Hypothalamus (tissue), 51 donors: ENCODE data around the gene ATP1A2.

Source experiments
- DNase-seq, 51 donors: peaks; one replicate each; lab custom pipeline; 2025; lab: John Stamatoyannopoulos, UW

The ATP1A2 gene

GRCh38 chr1:160115545-160116282 is at the start of gene ATP1A2:
TSS of gene ATP1A2 (plus strand) at chr1:160115759. CDS start at chr1:160115862, 103 bp downstream.
- DNase-seq = peak in 21 of 51 donors; percentile 14 to 76 (median 49)

- DNase-seq = peak in 7 of 51 donors; percentile 12 to 49 (median 34)
Measured at GRCh38 chr1:160066829-160067745, 48.5 kb upstream of the ATP1A2 start.

- DNase-seq = peak in 50 of 51 donors; percentile 24 to 97 (median 81)
Measured at GRCh38 chr1:160068225-160068624, 47.3 kb upstream of the ATP1A2 start.

- DNase-seq = peak in 8 of 51 donors; percentile 32 to 70 (median 48)
Measured at GRCh38 chr1:160069460-160070231, 45.9 kb upstream of the ATP1A2 start, which contains the start of gene KCNJ10. TSS of gene KCNJ10 (minus strand) at chr1:160070160. CDS start at chr1:160042532, 27,628 bp downstream.

GRCh38 chr1:160070243-160071163 is 45.1 kb upstream of the ATP1A2 start:
- DNase-seq = peak; percentile 49 to 96 (median 89)

GRCh38 chr1:160071289-160071688 is 44.3 kb upstream of the ATP1A2 start:
- no peak for DNase-seq

GRCh38 chr1:160074865-160075264 is 40.7 kb upstream of the ATP1A2 start:
- DNase-seq = no peak

- DNase-seq = no peak
Measured at GRCh38 chr1:160075836-160076235, 39.7 kb upstream of the ATP1A2 start.

GRCh38 chr1:160076295-160076694 is 39.3 kb upstream of the ATP1A2 start:
- DNase-seq = no peak

GRCh38 chr1:160077486-160077885 is 38.1 kb upstream of the ATP1A2 start:
- no peak for DNase-seq

- peak in 45 of 51 donors; percentile 16 to 88 (median 61) for DNase-seq
Measured at GRCh38 chr1:160078512-160079195, 36.9 kb upstream of the ATP1A2 start.

- DNase-seq = no peak
Measured at GRCh38 chr1:160079448-160079847, 36.1 kb upstream of the ATP1A2 start.

GRCh38 chr1:160080381-160081100 is 35.0 kb upstream of the ATP1A2 start:
- DNase-seq = no peak

- peak in 44 of 51 donors; percentile 22 to 92 (median 78) for DNase-seq
Measured at GRCh38 chr1:160081261-160081936, 34.2 kb upstream of the ATP1A2 start, which contains the start of gene KCNJ9. TSS of gene KCNJ9 (plus strand) at chr1:160081538. CDS start at chr1:160084031, 2,493 bp downstream.

- DNase-seq = no peak
Measured at GRCh38 chr1:160082487-160082886, 33.1 kb upstream of the ATP1A2 start.

GRCh38 chr1:160082926-160083325 is 32.6 kb upstream of the ATP1A2 start:
- DNase-seq = no peak
